SK-N-SH (cell line): ENCODE measurements around the gene SASH1.

ENCODE experiments used
- CHD2 ChIP-seq: fragments of 150-350 bp; IDR thresholded peaks from 2 replicates; pipeline ENCODE4 v1.6.1; 2018; ENCODE audit warnings: low read length; ENCODE audit not compliant: partially characterized antibody
- CTCF ChIP-seq: fragments of 200-600 bp; sonication (generic); IDR thresholded peaks from 2 replicates; pipeline ENCODE4 v1.6.1; 2017; ENCODE audit warnings: antibody characterized with exemption, mild to moderate bottlenecking, moderate library complexity
- EP300 ChIP-seq, 2 experiments: IDR thresholded peaks; 2 replicates each; pipeline versions ENCODE4 v1.4.0 to v1.6.1; 2012; ENCODE audit warnings: borderline replicate concordance in 1 of 2, low read depth in 1 of 2, low read length in 1 of 2
- MXI1 ChIP-seq: IDR thresholded peaks from 2 replicates; pipeline ENCODE4 v1.6.1; 2012; ENCODE audit warnings: mild to moderate bottlenecking, low read depth, low read length, improper control_type of control experiment
- RCOR1 ChIP-seq: fragments of 150-350 bp; IDR thresholded peaks from 2 replicates; pipeline ENCODE4 v1.6.1; 2017; ENCODE audit warnings: antibody characterized with exemption, low read length
- RFX5 ChIP-seq: IDR thresholded peaks from 2 replicates; pipeline ENCODE4 v1.6.1; 2012; ENCODE audit warnings: mild to moderate bottlenecking, improper control_type of control experiment, low read length
- SIN3A ChIP-seq: IDR thresholded peaks from 2 replicates; pipeline ENCODE4 v1.6.1; 2012; ENCODE audit warnings: low read depth, mild to moderate bottlenecking, low read length, moderate library complexity, borderline replicate concordance
- TAF1 ChIP-seq: IDR thresholded peaks from 2 replicates; pipeline ENCODE4 v1.6.1; 2012; ENCODE audit warnings: low read depth, mild to moderate bottlenecking, low read length, moderate library complexity, borderline replicate concordance
- YY1 ChIP-seq: IDR thresholded peaks from 2 replicates; pipeline ENCODE4 v1.4.0; 2012; ENCODE audit warnings: low read depth, mild to moderate bottlenecking

DNA sequence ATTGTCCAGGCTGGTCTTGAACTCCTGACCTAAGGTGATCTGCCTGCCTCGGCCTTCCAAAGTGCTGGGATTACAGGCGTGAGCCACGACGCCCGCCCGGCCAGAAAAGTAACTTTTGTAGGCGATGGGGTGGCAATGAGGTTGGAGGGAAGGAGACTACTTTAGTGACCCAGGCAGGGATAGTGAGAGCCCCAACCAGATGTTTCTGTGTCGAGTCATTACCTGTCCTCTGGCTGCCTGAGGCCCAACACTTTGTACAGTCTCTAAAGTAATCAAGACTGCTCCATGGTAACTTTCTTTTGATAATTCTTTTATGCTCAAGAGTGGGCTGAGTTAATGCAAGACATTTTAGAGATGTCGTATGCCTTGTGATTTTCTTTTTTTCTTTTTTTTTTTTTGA is 6.8 kb downstream of the SASH1 start:
- no peak for TF ChIP-seq CTCF
- TF ChIP-seq EP300 (IDR thresholded peaks at IDR 0.05; ENCODE audit: borderline replicate concordance in 1 of 2, low read depth in 1 of 2, low read length in 1 of 2): no peak
- TF ChIP-seq CHD2: no peak
- no peak for TF ChIP-seq SIN3A
- no peak for TF ChIP-seq MXI1
- no peak for TF ChIP-seq YY1
- no peak for TF ChIP-seq TAF1
- no peak for TF ChIP-seq RFX5
- TF ChIP-seq RCOR1: no peak
